Measurements from ENCODE around the gene TFF3.

TFF3 gene

DNA sequence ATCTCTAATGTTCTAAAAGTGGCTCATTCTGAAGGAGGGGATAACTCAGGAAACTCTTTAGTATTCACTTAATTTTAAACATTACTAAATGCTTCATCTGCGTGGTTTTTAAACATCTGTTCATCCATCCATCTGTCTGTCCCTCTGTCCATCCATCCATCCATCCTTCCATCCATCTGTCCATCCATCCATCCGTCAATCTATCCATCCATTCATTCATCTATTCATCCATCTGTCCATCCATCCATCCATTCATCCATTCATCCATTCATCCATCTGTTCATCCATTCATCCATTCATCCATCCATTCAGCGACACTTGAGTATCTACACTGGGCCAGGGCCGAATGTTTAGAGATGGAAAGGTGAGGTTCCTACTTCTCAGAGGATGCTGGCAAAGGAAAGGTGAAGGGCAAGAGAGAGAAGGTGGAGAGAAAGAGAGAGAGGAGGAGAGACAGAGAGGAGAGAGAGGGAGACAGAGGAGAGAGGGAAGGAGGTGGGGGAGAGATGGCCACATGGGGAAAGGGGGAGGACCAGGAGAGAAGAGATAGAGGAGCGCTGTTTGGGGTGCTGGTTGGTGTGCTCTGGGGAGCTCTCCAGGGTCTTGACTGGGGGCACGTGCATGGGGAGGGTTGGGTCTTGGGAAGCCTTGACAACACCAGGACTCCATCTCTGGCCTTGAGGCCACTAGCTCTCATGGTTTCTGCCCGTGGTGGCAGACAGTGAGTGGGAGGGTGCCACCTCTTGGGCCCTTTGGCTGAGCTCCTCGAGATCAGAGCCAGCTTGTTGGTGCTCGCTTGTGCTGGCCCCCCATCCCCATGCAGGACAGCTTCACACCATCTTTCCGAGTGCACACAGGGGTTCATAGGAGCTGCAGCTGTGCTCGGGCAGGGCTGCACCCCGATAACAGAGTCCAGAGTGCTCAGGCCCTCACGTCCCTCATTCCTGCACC is 50.7 kb downstream of the TFF3 start:
- peaks cover 23% of the 10 kb centered on the region for H3K4me1 Mint-ChIP-seq
- H3K4me3 Mint-ChIP-seq: no peak overlapping the region
- H3K36me3 Mint-ChIP-seq: no peaks in the 10 kb centered on the region
- H3K27ac Mint-ChIP-seq: no peak overlapping the region
- ATAC-seq (no peak), DNase-seq (ENCODE audit: low spot score in 2 of 2) (no peak)
- no peaks in the 10 kb centered on the region for H3K9me3 Mint-ChIP-seq

- no peak overlapping the region for H3K27ac Mint-ChIP-seq
- H3K4me1 Mint-ChIP-seq: peaks cover 24% of the 10 kb centered on the region
- no peaks in the 10 kb centered on the region for H3K9me3 Mint-ChIP-seq
- DNase-seq (ENCODE audit: low spot score in 2 of 2): no peak
- no peaks in the 10 kb centered on the region for H3K36me3 Mint-ChIP-seq
- no peak overlapping the region for H3K4me3 Mint-ChIP-seq
- no peak for ATAC-seq
Observed at GRCh38 chr21:42263591-42264131, 51.5 kb downstream of the TFF3 start.

- ATAC-seq (no peak), DNase-seq (ENCODE audit: low spot score in 2 of 2) (no peak)
- Mint-ChIP-seq H3K36me3 (no peaks in the 10 kb centered on the region), H3K4me1 (peaks cover 21% of the 10 kb centered on the region), H3K4me3 (no peak overlapping the region), H3K9me3 (no peaks in the 10 kb centered on the region), H3K27ac (no peak overlapping the region)
Observed at GRCh38 chr21:42262831-42263231, 52.4 kb downstream of the TFF3 start.

DNA sequence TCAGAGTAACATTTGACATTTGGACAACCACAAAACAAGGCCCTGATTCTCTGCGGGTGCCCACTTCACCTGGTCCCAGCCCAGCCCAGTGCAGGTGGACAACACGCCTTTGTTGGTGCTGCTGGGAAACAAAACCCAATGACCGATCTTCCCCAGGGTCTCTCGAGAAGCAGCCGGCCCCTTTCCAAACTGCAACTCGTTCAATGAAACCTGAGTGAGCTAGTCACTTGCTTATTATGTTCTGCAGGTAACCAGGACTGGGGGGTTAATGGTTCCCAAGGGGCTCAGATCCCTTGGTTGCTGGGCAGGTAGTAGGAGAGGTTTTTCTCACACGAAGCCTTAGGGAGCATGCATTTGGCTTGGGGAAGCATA is 53.4 kb downstream of the TFF3 start:
- Mint-ChIP-seq H3K36me3 (no peaks in the 10 kb centered on the region), H3K27ac (no peak overlapping the region), H3K4me3 (no peak overlapping the region), H3K4me1 (peaks cover 11% of the 10 kb centered on the region), H3K9me3 (no peaks in the 10 kb centered on the region)
- DNase-seq (ENCODE audit: low spot score in 2 of 2) (no peak), ATAC-seq (no peak)

Data from stimulated activated effector memory CD8-positive, alpha-beta T cell treated with anti-CD3 and anti-CD28 coated beads, Interleukin-12 subunit alpha, Interleukin-12 subunit beta, amount 100 ng/mL, for 72 hours (primary cell).